Activated T-cell treated with anti-CD3 and anti-CD28 coated beads, Interleukin-2, amount 50 U/mL, for 4 hours (primary cell): Measurements from ENCODE around the gene MPPE1. TPM values are rescaled to one million over a fixed set of nuclear protein-coding genes. Genes with fewer than 3 reads are reported as not detected.
"Not testable (repeated sequence)": the region's sequence is repeated elsewhere in the genome, so short reads cannot be mapped to it uniquely, and the experiment has no call there.

Experiments used
- ATAC-seq, 2 donors: fragments of 200-7000 bp; cut with Tn5 transposase; one replicate each; pipeline ENCODE4 v1.10.0; 2021
- DNase-seq: peaks from one replicate; pipeline ENCODE4 v3.0.0-alpha.2; 2020
- H3K27me3 Mint-ChIP-seq: one replicate; pipeline ENCODE4 v1.8.0; 2021; ENCODE audit warnings: low read depth, mixed read lengths
- H3K36me3 Mint-ChIP-seq: one replicate; pipeline ENCODE4 v1.8.0; 2022; ENCODE audit warnings: mixed read lengths; ENCODE audit not compliant: insufficient read depth
- H3K4me1 Mint-ChIP-seq: one replicate; pipeline ENCODE4 v1.8.0; 2021; ENCODE audit warnings: low read depth, mixed read lengths
- H3K4me3 Mint-ChIP-seq: one replicate; pipeline ENCODE4 v1.8.0; 2021; ENCODE audit warnings: mild to moderate bottlenecking, moderate library complexity, mixed read lengths
- H3K9me3 Mint-ChIP-seq: one replicate; pipeline ENCODE4 v1.8.0; 2021; ENCODE audit warnings: mixed read lengths
- total RNA-seq, 3 donors: library from RNA; stranded (reverse); gene quantifications; one replicate each; pipeline ENCODE4 v1.2.1, GENCODE V29; 2021

The MPPE1 gene
- total RNA-seq, 3 donors from 2014 or later = 31.4 to 33.9 (median 31.6) TPM

DNA sequence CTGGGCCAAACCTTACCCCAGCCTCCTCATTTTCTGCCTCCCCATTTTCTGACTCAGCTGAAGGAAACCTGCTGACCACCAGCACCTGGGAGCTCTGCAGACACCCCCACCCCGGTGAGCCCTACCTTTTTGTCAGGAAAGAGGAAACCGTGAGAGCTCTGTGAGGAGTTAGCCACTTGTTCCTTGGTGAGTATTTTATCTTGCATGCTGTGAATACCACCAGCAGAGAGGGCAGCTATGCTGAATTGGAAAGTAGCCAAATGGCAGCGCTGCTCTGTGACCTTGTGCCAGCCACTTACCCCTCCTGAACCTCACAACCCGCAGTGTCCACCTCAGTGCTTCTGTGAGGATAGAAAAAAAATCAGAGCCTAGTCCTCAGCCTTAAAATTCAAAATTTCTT, 2.5 kb downstream of the MPPE1 start:
- ATAC-seq = no peak
- H3K36me3 Mint-ChIP-seq = peaks cover 6% of the 10 kb centered on the region
- H3K9me3 Mint-ChIP-seq = no peaks in the 10 kb centered on the region
- no peaks in the 10 kb centered on the region for H3K27me3 Mint-ChIP-seq
- DNase-seq = no peak
- H3K4me3 Mint-ChIP-seq = no peak overlapping the region
- H3K4me1 Mint-ChIP-seq = peaks cover 28% of the 10 kb centered on the region

DNA sequence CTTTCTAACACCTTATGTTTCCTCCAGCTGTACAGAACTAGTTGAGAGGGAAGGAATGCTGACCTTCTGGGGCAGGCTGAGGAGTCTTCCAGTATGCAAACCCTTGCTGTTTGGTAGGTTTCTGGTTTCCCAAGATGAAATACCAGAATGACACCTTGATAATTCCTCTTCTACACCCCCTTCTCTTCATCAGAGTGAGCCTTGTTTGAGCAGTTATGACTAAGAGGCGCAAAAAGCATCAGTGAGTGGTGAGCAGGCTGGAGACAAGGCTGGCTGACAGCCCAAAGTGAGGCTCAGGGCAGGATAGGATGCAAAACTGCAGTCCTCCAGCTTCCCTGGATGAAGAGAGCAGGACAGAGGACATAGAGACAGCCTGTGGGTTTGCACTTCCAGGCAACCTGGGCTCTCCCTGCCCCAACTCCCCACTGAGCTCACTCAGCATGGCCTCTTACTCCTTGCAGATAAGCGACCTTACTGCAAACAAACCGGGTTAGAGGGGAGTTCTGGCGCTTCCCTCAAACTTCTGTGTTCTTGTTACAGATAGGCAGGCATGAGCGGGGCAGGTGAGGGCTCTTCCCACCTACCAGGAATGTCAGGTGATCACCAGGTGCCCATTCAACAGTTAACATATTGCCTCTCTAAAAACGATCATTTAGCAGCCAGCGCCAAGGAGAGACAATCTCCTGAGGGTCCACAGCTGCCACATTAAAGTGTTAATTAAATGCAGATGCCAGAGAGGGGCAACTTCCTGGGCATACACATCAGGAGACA, 5.4 kb downstream of the MPPE1 start:
- ATAC-seq (no peak), DNase-seq (no peak)
- no peaks in the 10 kb centered on the region for H3K27me3 Mint-ChIP-seq
- H3K4me1 Mint-ChIP-seq = peaks cover 20% of the 10 kb centered on the region
- peaks cover 11% of the 10 kb centered on the region for H3K36me3 Mint-ChIP-seq
- no peaks in the 10 kb centered on the region for H3K9me3 Mint-ChIP-seq
- no peak overlapping the region for H3K4me3 Mint-ChIP-seq

DNA sequence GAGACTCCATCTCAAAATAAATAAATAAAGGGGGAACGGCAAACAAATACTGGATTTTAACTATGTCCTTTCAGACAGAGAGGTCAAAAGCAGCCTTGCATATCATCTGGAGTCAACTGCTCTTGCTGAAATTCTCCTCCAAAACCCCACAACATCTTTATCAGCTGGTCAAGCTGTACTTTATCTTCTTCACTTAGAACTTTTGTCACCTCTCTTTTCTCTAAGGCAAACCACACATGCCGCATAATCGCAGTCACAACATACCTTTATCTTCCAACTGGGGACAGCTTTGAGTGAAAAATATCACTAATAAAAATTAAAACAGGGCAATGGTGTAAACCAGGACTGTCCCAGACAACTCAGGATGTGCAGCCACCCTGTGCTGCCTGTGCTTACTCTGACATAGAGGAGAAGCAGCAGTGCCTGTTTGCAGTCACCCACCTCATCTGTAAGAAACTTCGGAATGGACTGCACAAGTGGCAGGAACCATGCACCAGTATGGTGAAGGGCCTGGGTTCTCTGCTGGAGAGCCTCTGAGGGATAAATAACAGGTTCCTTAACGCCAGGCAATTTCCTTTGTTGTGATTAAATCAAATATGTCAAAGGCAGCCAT, 6.2 kb downstream of the MPPE1 start:
- Mint-ChIP-seq H3K36me3 (peaks cover 15% of the 10 kb centered on the region), H3K4me1 (peaks cover 12% of the 10 kb centered on the region), H3K4me3 (no peak overlapping the region), H3K9me3 (no peaks in the 10 kb centered on the region), H3K27me3 (no peaks in the 10 kb centered on the region)
- DNase-seq = no peak
- ATAC-seq = no peak

- Mint-ChIP-seq H3K9me3 (no peaks in the 10 kb centered on the region), H3K4me1 (peaks cover 4% of the 10 kb centered on the region), H3K27me3 (no peaks in the 10 kb centered on the region), H3K4me3 (no peak overlapping the region), H3K36me3 (peaks cover 22% of the 10 kb centered on the region)
- ATAC-seq = no peak
- DNase-seq = no peak
Observed at GRCh38 chr18:11899063-11899462, 9.1 kb downstream of the MPPE1 start.

DNA sequence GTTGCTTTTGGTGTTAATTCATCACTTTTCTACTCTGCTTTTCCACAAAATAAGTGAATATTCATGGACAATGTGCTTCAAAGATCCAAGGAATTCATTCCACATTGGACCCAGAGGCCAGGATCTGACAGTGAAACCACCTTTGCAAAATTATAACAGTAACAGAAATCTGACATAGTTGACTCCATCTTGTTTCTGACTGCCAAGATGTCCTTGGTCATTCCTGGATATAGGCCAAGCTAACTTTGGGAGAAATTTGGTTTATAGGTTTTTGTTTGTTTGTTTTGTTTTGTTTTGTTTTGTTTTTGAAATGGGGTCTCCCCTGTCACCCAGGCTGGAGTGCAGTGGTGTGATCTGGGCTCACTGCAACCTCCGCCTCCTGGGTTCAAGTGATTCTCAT, 10.3 kb downstream of the MPPE1 start:
- peaks cover 31% of the 10 kb centered on the region for H3K36me3 Mint-ChIP-seq

DNA sequence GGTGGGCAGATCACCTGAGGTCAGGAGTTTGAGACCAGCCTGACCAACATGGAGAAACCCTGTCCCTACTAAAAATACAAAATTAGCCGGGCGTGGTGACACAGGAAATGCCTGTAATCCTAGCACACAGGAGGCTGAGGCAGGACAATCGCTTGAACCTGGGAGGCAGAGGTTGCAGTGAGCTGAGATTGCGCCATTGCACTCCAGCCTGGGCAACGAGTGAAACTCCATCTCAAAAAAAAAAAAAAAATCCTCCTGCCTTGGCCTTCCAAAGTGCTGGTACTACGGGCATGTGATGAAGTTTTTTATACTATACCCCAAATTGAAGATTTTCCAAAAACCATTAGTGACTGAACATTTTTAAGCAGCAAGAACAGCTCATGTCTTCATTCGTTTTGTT, 15.7 kb downstream of the MPPE1 start:
- H3K9me3 Mint-ChIP-seq, DNase-seq, H3K4me3 Mint-ChIP-seq, H3K27me3 Mint-ChIP-seq, ATAC-seq, H3K4me1 Mint-ChIP-seq: not testable (repeated sequence)
- peaks cover 35% of the 10 kb centered on the region for H3K36me3 Mint-ChIP-seq

More for the DNA sequence above, 10.3 kb downstream of the MPPE1 start:
- no peak for DNase-seq
- no peaks in the 10 kb centered on the region for H3K27me3 Mint-ChIP-seq
- no peak for ATAC-seq
- no peak overlapping the region for H3K4me3 Mint-ChIP-seq
- peaks cover 2% of the 10 kb centered on the region for H3K4me1 Mint-ChIP-seq
- H3K9me3 Mint-ChIP-seq = no peaks in the 10 kb centered on the region

DNA sequence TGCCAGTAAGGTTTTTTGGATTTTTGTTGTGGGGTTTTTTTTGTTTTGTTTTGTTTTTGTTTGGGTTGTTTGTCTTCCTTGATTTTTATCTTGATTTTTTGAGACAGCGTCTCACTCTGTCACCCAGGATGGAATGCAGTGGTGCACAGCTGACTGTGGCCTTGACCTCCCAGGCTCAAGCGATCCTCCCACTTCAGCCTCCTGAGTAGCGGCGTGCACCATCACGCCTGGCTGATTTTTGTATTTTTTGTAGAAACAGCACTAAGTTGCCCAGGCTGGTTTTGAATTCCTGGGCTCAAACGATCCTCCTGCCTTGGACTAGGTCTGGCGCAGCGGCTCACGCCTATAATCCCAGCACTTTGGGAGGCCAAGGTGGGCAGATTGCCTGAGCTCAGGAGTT, 16.4 kb downstream of the MPPE1 start:
- DNase-seq (no peak), ATAC-seq (no peak)
- H3K27me3 Mint-ChIP-seq = no peaks in the 10 kb centered on the region
- peaks cover 34% of the 10 kb centered on the region for H3K36me3 Mint-ChIP-seq
- H3K9me3 Mint-ChIP-seq = no peaks in the 10 kb centered on the region
- no peak overlapping the region for H3K4me3 Mint-ChIP-seq
- peaks cover 4% of the 10 kb centered on the region for H3K4me1 Mint-ChIP-seq

DNA sequence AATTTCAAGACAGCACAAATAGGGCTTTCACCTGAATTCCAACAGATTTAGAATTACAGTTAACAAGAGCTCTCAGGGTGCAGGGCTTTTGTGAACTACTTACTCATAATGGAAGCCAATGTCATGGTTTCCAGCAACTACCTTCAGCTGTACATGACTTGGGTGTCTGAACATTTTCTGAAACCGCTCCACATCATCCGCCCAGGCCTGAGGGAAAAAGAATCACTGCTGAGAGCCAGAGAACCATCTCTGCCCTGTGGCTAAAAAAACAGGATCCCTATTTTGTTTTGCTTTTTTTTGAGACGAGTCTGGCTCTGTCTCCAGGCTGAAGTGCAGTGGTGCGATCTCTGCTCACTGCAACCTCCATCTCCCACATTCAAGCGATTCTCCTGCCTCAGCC, 18.8 kb downstream of the MPPE1 start:
- Mint-ChIP-seq H3K36me3 (peaks cover 35% of the 10 kb centered on the region), H3K9me3 (no peaks in the 10 kb centered on the region), H3K4me3 (no peak overlapping the region), H3K4me1 (peaks cover 4% of the 10 kb centered on the region), H3K27me3 (no peaks in the 10 kb centered on the region)
- no peak for ATAC-seq
- no peak for DNase-seq

GRCh38 chr18:11888726-11889125, 19.4 kb downstream of the MPPE1 start:
- no peaks in the 10 kb centered on the region for H3K27me3 Mint-ChIP-seq
- H3K9me3 Mint-ChIP-seq = no peaks in the 10 kb centered on the region
- H3K4me3 Mint-ChIP-seq = no peak overlapping the region
- peaks cover 1% of the 10 kb centered on the region for H3K4me1 Mint-ChIP-seq
- peaks cover 34% of the 10 kb centered on the region for H3K36me3 Mint-ChIP-seq
- ATAC-seq (no peak), DNase-seq (no peak)

DNA sequence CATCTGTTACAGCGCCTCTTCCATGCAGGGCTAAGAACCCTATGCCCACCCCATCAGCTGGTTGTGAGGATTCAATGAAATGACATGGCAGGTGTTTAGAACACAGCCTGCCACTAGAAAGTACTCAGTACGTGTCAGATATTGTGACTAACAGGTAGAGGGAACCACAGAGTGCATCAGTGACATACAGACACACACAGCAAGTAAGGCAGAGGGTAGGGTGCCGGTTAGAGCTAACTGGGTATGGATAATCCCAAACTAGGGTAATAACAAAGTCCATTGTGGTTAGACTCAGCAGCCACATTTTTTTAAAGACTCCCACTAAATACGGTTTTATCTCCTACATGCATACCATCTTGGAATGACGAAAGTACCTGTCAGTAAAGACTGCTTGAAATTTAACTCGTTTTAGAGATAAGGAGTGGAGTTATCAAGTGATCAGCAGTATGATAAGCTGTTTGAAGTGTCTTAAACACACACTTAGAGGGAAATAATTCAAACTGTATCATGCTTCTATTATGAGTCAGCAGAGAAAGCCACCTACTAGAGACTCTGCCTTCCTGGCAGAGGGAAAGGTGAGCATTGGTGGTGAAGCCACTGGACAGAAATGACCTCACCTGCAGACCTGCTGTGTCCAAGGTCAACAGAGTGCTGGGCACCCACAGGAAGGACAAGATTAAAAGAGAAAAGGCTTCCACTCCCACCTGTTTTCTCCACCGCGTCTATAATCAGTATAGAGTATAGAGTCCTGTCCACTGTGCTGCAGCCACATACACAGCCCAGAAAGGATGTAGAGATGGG, 20.6 kb downstream of the MPPE1 start:
- ATAC-seq (peak in 1 of 2 donors; percentile 55), DNase-seq (no peak)
- no peak overlapping the region for H3K4me3 Mint-ChIP-seq
- H3K36me3 Mint-ChIP-seq = peaks cover 26% of the 10 kb centered on the region
- peaks cover 1% of the 10 kb centered on the region for H3K4me1 Mint-ChIP-seq
- H3K9me3 Mint-ChIP-seq = no peaks in the 10 kb centered on the region
- no peaks in the 10 kb centered on the region for H3K27me3 Mint-ChIP-seq

DNA sequence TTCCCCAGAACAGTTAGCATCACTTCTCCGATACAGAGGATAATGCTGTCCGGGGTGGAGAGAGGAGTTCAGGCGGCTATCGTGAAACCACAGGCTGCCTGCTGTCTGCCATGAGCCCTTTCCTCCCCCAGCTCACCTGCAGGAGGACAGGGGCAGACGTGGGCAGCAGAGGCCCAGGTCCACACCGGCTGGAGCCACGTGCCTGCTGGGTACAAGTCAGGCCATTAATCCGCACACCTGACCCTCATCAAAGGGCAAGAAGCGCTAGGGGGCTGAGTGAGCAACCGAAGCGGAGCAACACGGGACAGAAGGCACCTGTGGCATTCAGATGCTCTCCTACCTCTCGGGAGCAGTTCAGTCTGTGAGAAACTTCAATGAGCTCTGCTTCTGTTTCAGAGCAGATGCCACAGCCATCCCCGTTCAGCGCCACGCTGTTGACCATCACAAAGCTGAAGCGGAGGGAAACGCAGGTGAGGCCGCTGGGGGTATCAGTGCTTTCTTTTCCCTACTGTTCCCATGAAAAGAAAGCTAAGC, 21.5 kb downstream of the MPPE1 start:
- Mint-ChIP-seq H3K9me3 (no peaks in the 10 kb centered on the region), H3K36me3 (peaks cover 26% of the 10 kb centered on the region), H3K4me3 (no peak overlapping the region)

DNA sequence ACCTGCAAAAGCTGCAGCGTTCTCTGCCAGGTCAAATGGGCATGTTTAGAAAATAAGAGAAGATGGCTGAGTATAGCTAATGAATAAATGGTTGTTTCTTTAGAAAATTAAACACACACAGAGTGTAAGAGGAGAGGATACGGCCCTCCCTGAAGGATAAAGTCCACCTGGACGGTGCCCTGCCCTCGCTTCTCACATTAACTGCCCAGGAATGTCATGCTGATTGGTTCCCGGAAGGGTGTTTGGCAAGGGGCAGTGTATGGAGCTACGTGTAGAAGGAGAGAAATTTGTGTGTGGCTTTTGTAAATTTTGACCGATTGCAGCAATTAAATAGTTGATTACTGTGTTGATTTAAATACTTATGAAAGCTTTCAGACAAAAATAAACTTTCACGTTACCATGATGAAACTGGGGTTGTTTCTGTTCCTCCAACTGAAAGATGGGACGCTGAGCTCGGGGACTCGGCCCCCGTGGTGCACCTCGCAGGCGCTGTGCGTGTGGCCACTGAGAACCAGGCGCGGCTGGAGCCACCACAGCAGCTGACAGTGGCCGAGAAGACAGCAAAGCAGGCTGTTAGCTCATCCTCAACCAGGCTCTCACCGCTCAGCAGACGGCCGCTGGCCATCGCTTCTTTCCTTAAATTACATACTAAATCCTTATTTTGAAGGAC, 22.7 kb downstream of the MPPE1 start:
- H3K9me3 Mint-ChIP-seq = no peaks in the 10 kb centered on the region
- ATAC-seq = no peak
- no peak for DNase-seq
- no peaks in the 10 kb centered on the region for H3K27me3 Mint-ChIP-seq
- H3K4me1 Mint-ChIP-seq = peaks cover 1% of the 10 kb centered on the region
- H3K4me3 Mint-ChIP-seq = no peak overlapping the region
- H3K36me3 Mint-ChIP-seq = peaks cover 24% of the 10 kb centered on the region

More for the DNA sequence above, 21.5 kb downstream of the MPPE1 start:
- ATAC-seq (no peak), DNase-seq (no peak)
- peaks cover 1% of the 10 kb centered on the region for H3K4me1 Mint-ChIP-seq
- no peaks in the 10 kb centered on the region for H3K27me3 Mint-ChIP-seq

DNA sequence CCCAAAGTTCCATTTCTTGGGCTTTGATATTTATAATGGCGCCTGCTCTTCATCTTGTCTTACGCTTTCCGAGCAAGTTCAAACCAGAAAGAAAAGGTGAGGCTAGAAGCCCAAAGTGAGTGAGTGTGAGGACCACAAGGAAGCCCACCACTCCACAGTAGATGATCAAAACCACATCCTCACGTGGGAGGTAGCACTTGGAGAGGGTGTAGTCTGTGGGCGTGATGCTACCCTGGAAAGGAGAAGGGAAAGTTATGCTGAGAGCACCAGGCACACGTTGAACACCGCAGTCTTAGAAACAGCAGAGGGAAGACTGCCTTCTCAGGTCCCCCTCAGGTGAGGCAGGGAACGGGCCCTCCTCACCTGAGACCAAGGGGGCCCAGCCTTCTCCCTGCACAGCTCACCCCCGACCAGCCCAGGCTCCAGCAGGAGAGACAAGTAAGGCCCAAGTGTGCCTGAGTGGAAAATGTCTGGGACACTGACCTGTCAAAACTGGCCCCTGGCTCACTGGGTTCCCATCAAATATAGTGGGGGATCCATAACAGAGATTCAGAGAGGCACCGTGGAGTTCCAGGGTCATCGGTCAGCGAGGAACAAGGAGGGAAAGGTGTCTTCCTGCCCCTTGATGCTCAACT, 23.6 kb downstream of the MPPE1 start:
- Mint-ChIP-seq H3K27me3 (no peaks in the 10 kb centered on the region), H3K9me3 (no peaks in the 10 kb centered on the region), H3K4me1 (peaks cover 1% of the 10 kb centered on the region), H3K4me3 (no peak overlapping the region), H3K36me3 (peaks cover 23% of the 10 kb centered on the region)
- no peak for DNase-seq
- no peak for ATAC-seq

DNA sequence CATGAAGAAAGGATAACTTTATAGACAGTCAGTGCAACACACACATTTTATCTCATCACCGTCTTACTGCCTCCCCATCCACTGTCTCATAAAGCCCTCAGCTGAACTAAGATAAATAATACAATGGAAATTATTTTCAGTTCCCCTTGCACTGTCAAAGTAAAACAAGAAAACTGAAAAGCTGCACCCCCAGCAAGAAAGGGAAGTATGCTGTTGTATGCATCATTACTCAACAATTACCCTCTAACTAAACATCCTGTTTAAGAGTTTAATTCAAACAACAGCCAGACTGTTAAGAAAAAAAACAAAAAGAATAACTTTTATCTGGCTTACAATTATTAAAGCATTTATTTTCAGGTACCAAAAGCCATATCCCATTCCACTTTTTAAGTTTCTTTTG, 25.0 kb downstream of the MPPE1 start:
- Mint-ChIP-seq H3K4me1 (peaks cover 1% of the 10 kb centered on the region), H3K27me3 (no peaks in the 10 kb centered on the region), H3K36me3 (peaks cover 20% of the 10 kb centered on the region), H3K9me3 (no peaks in the 10 kb centered on the region), H3K4me3 (no peak overlapping the region)
- ATAC-seq (no peak), DNase-seq (no peak)
